A549 (cell line): ENCODE measurements around the gene LILRA5. TPM values are rescaled to one million over a fixed set of nuclear protein-coding genes. Genes with fewer than 3 reads are reported as not detected.
"Not testable (repeated sequence)": the region's sequence is repeated elsewhere in the genome, so short reads cannot be mapped to it uniquely, and the experiment has no call there.

Source experiments
- ATAC-seq, 2 experiments: fragments of 200-7000 bp in 1 of 2; fragments of >200 bp in 1 of 2; cut with Nextera tagmentation in 1 of 2; cut with Tn5 transposase in 1 of 2; 3 replicates each; pipeline versions ENCODE4 v1.8.0 to v1.9.1; 2018 to 2020; ENCODE audit warnings: mild to moderate bottlenecking in 1 of 2, moderate library complexity in 1 of 2
- CTCF ChIA-PET: fragments of 300-600 bp; sonication (Branson Sonifier 250); formaldehyde crosslinking; extraction: SDS; loops from one replicate; lab custom pipeline; 2021; ENCODE audit warnings: antibody characterized with exemption, inconsistent platforms; lab: Yijun Ruan, JAX
- POLR2A ChIA-PET: fragments of 350-600 bp; formaldehyde crosslinking; extraction: SDS; loops from one replicate; lab custom pipeline; 2021; ENCODE audit warnings: antibody characterized with exemption, inconsistent platforms; lab: Yijun Ruan, JAX
- DNase-seq, 2 experiments: peaks; one replicate each; pipeline versions ENCODE4 v3.0.0 to v3.0.0-alpha.2; 2011 to 2016; ENCODE audit warnings: low read depth in 1 of 2, low spot score in 1 of 2
- FAIRE-seq: peaks from 2 replicates; lab custom pipeline; 2011; peaks lifted over from hg19 to GRCh38; lab: Jason Lieb, UNC
- H3K27ac ChIP-seq, 2 experiments: fragments of >200 bp; sonication (Bioruptor Twin); formaldehyde crosslinking; 3 replicates each; pipeline ENCODE4 v1.5.1; 2016 to 2017
- H3K4me1 ChIP-seq: fragments of >200 bp; sonication (Bioruptor Twin); formaldehyde crosslinking; 3 replicates; pipeline ENCODE4 v1.6.1; 2016
- H3K4me2 ChIP-seq: fragments of >200 bp; sonication (Bioruptor Twin); formaldehyde crosslinking; 3 replicates; pipeline ENCODE4 v1.6.1; 2016
- H3K4me3 ChIP-seq: fragments of >200 bp; sonication (Bioruptor Twin); formaldehyde crosslinking; 3 replicates; pipeline ENCODE4 v1.5.1; 2016
- H3K9me3 ChIP-seq: fragments of >200 bp; sonication (Bioruptor Twin); formaldehyde crosslinking; 3 replicates; pipeline ENCODE4 v1.6.1; 2016
- ATOH8 ChIP-seq: fragments of 250-450 bp; sonication (Bioruptor Pico); IDR thresholded peaks from 2 replicates; pipeline ENCODE4 v1.5.0; 2020; ENCODE audit warnings: low read depth, mild to moderate bottlenecking, moderate library complexity
- BHLHE40 ChIP-seq: IDR thresholded peaks from 2 replicates; pipeline ENCODE4 v1.6.1; 2012; ENCODE audit warnings: low read depth, low read length, inconsistent platforms
- CBX2 ChIP-seq: fragments of 200-600 bp; sonication (generic); IDR thresholded peaks from 2 replicates; pipeline ENCODE4 v1.6.1; 2016; ENCODE audit warnings: low read depth, mild to moderate bottlenecking, borderline replicate concordance
- CBX8 ChIP-seq: fragments of 200-600 bp; sonication (generic); IDR thresholded peaks from 2 replicates; pipeline ENCODE4 v1.6.1; 2016
- CEBPB ChIP-seq, 2 experiments: fragments of >200 bp in 1 of 2; sonication (Bioruptor Twin) in 1 of 2; formaldehyde crosslinking in 1 of 2; IDR thresholded peaks; 2 replicates each; pipeline ENCODE4 v1.6.1; 2012 to 2016
- CHD4 ChIP-seq: fragments of 200-600 bp; sonication (generic); IDR thresholded peaks from 2 replicates; pipeline ENCODE4 v1.6.1; 2016; ENCODE audit warnings: antibody characterized with exemption, mild to moderate bottlenecking, borderline replicate concordance
- EHF ChIP-seq: fragments of 250-450 bp; sonication (Bioruptor Pico); IDR thresholded peaks from 2 replicates; pipeline ENCODE4 v1.5.0; 2020; ENCODE audit warnings: mild to moderate bottlenecking
- EHMT2 ChIP-seq: fragments of 200-600 bp; sonication (generic); IDR thresholded peaks from 2 replicates; pipeline ENCODE4 v1.6.1; 2016; ENCODE audit warnings: antibody characterized with exemption, low read depth, mild to moderate bottlenecking, moderate library complexity
- ELK1 ChIP-seq: fragments of 150-350 bp; IDR thresholded peaks from 2 replicates; pipeline ENCODE4 v1.6.1; 2014; ENCODE audit warnings: low read depth, mild to moderate bottlenecking, low read length
- ESRRA ChIP-seq: fragments of 150-350 bp; IDR thresholded peaks from 2 replicates; pipeline ENCODE4 v1.6.1; 2014; ENCODE audit warnings: mild to moderate bottlenecking, low read length, borderline replicate concordance
- FOSB ChIP-seq: fragments of 250-450 bp; sonication (Bioruptor Pico); IDR thresholded peaks from 2 replicates; pipeline ENCODE4 v1.5.0; 2020; ENCODE audit warnings: mild to moderate bottlenecking, moderate library complexity
- HES2 ChIP-seq: fragments of >200 bp; sonication (Bioruptor Twin); formaldehyde crosslinking; IDR thresholded peaks from 2 replicates; pipeline ENCODE4 v1.6.1; 2016
- HOXA7 ChIP-seq: fragments of 250-450 bp; sonication (Bioruptor Pico); IDR thresholded peaks from 2 replicates; pipeline ENCODE4 v1.5.0; 2020; ENCODE audit warnings: mild to moderate bottlenecking, moderate library complexity
- HOXB5 ChIP-seq: fragments of 250-450 bp; sonication (Bioruptor Pico); IDR thresholded peaks from 2 replicates; pipeline ENCODE4 v1.5.0; 2020; ENCODE audit warnings: mild to moderate bottlenecking, moderate library complexity
- MAX ChIP-seq: IDR thresholded peaks from 2 replicates; pipeline ENCODE4 v1.6.1; 2012
- MAZ ChIP-seq: fragments of 150-350 bp; IDR thresholded peaks from 2 replicates; pipeline ENCODE4 v1.6.1; 2014; ENCODE audit warnings: antibody characterized with exemption, low read depth, low read length, borderline replicate concordance
- MYC ChIP-seq: IDR thresholded peaks from 2 replicates; pipeline ENCODE4 v1.6.1; 2012; ENCODE audit warnings: mild to moderate bottlenecking, inconsistent platforms, low read length, improper control_type of control experiment, borderline replicate concordance
- POLR2AphosphoS2 ChIP-seq: conservative IDR thresholded peaks from 2 replicates; pipeline ENCODE4 v1.6.1; 2012; ENCODE audit warnings: low read length, improper control_type of control experiment, inconsistent platforms
- RARB ChIP-seq: fragments of 250-450 bp; sonication (Bioruptor Pico); IDR thresholded peaks from 2 replicates; pipeline ENCODE4 v1.8.0; 2021; ENCODE audit warnings: mild to moderate bottlenecking, moderate library complexity
- REST ChIP-seq: fragments of 200-600 bp; sonication (generic); IDR thresholded peaks from 2 replicates; pipeline ENCODE4 v1.6.1; 2016; ENCODE audit warnings: antibody characterized with exemption, mild to moderate bottlenecking, moderate library complexity
- RNF2 ChIP-seq: fragments of 200-600 bp; sonication (generic); IDR thresholded peaks from 2 replicates; pipeline ENCODE4 v1.6.1; 2016; ENCODE audit warnings: low read depth, mild to moderate bottlenecking, antibody characterized with exemption, moderate library complexity, borderline replicate concordance
- SMC3 ChIP-seq: fragments of >200 bp; sonication (Bioruptor Twin); formaldehyde crosslinking; IDR thresholded peaks from 3 replicates; pipeline ENCODE4 v1.6.1; 2018; ENCODE audit warnings: inconsistent platforms
- SREBF2 ChIP-seq: fragments of 450-650 bp; IDR thresholded peaks from 2 replicates; pipeline ENCODE4 v1.6.1; 2014; ENCODE audit warnings: mild to moderate bottlenecking, moderate library complexity
- USF2 ChIP-seq: fragments of 450-650 bp; IDR thresholded peaks from 2 replicates; pipeline ENCODE4 v1.6.1; 2014; ENCODE audit warnings: antibody characterized with exemption
- ZFP36 ChIP-seq: fragments of 450-650 bp; IDR thresholded peaks from 2 replicates; pipeline ENCODE4 v1.6.1; 2014; ENCODE audit warnings: borderline replicate concordance; ENCODE audit not compliant: partially characterized antibody
- ZSCAN20 ChIP-seq: fragments of 250-450 bp; sonication (Bioruptor Pico); IDR thresholded peaks from 2 replicates; pipeline ENCODE4 v1.8.0; 2022; ENCODE audit warnings: mild to moderate bottlenecking, moderate library complexity
- WGBS: methylation state at CpG from one replicate; pipeline ENCODE4 v1.1.6; 2017; ENCODE audit errors: missing lambda C conversion rate; 5-methylcytosine and 5-hydroxymethylcytosine counted together
- polyA plus RNA-seq, 4 experiments: library from polyadenylated mRNA; depleted of rRNA in 3 of 4; stranded (reverse); fragments of >200 nt; fragmentation: RNase III in 1 of 4; extraction: RNeasy Plus Mini Kit Qiagen cat#74134 plus additional on column Dnase treatment in 1 of 4; gene quantifications; 2 replicates in 3 of 4; 3 replicates in 1 of 4; pipeline ENCODE4 v1.2.3, GENCODE V29; 2011 to 2017

Gene LILRA5
- polyA plus RNA-seq, 2 of the 4 experiments (the other 2 are of a cell fraction) = not detected

GRCh38 chr19:54331626-54332025, 18.7 kb upstream of the LILRA5 start:
- Histone ChIP-seq H3K4me1 (no peaks in the 10 kb centered on the region), H3K4me2 (no peak overlapping the region), H3K4me3 (no peak overlapping the region), H3K27ac (no peak overlapping the region), H3K9me3 (0 out of 3 replicates have a peak, but pooled peaks cover 5% of the 10 kb centered on the region)
- ATAC-seq (no peak), FAIRE-seq (no peak), DNase-seq (no peak)
- WGBS = 18% methylated on average over 6 of the region's 7 CpGs
- ChIA-PET POLR2A (no interaction called here), CTCF (interaction anchor here (1.7 kb wide), 1 partner anchor 65 kb away, joined by 4 read pairs; no protein-coding TSS in a partner anchor)
- no peak for TF ChIP-seq CBX8
- TF ChIP-seq MAX = no peak
- TF ChIP-seq RNF2 = no peak
- no peak for TF ChIP-seq HES2
- TF ChIP-seq SREBF2 = no peak
- TF ChIP-seq EHMT2 = no peak
- no peak for TF ChIP-seq ESRRA
- no peak for TF ChIP-seq CBX2
- no peak for TF ChIP-seq USF2
- TF ChIP-seq REST = no peak
- TF ChIP-seq BHLHE40 = no peak
- TF ChIP-seq ELK1 = no peak
- no peak for TF ChIP-seq CEBPB (IDR thresholded peaks at IDR 0.05)
- TF ChIP-seq HOXB5 = no peak
- TF ChIP-seq HOXA7 (CRISPR knock-in tag) = no peak
- no peak for TF ChIP-seq ZFP36

- 17% methylated on average over 14 of the region's 14 CpGs for WGBS
- FAIRE-seq (no peak), DNase-seq (no peak), ATAC-seq (no peak)
- 0 out of 3 replicates have a peak, but pooled peaks cover 5% of the 10 kb centered on the region for H3K9me3 ChIP-seq
- no peak overlapping the region for H3K4me2 ChIP-seq
- POLR2A ChIA-PET = no interaction called here
- no peaks in the 10 kb centered on the region for H3K4me1 ChIP-seq
- no peak overlapping the region for H3K4me3 ChIP-seq
- no peak overlapping the region for H3K27ac ChIP-seq
- CTCF ChIA-PET = interaction anchor here (0.7 to 1.2 kb wide), 3 partner anchors 8 to 161 kb away, joined by 4 to 7 read pairs (median 4); no protein-coding TSS in a partner anchor
- TF ChIP-seq RARB (no peak), POLR2AphosphoS2 (no peak), FOSB (CRISPR knock-in tag) (no peak), HOXA7 (CRISPR knock-in tag) (no peak), HES2 (no peak), SMC3 (no peak), CHD4 (no peak), ATOH8 (CRISPR knock-in tag) (no peak), HOXB5 (no peak), MAZ (no peak), EHMT2 (no peak), ZSCAN20 (no peak), EHF (CRISPR knock-in tag) (no peak), MYC (no peak)
Measured at GRCh38 chr19:54329476-54330165, 16.7 kb upstream of the LILRA5 start.

- H3K4me3 ChIP-seq, ATAC-seq, DNase-seq, FAIRE-seq, H3K4me2 ChIP-seq, H3K4me1 ChIP-seq, H3K27ac ChIP-seq, H3K9me3 ChIP-seq, POLR2A ChIA-PET: not testable (repeated sequence)
- CTCF ChIA-PET = interaction anchor here (0.9 to 1.3 kb wide), 2 partner anchors 111 to 160 kb away, joined by 4 read pairs; no protein-coding TSS in a partner anchor
- 28% methylated on average over 5 of the region's 5 CpGs for WGBS
Measured at GRCh38 chr19:54328781-54329180, 15.8 kb upstream of the LILRA5 start.
